ENCODE measurements around the gene S100PBP. TPM values are rescaled to one million over a fixed set of nuclear protein-coding genes. Genes with fewer than 3 reads are reported as not detected.
A peak's percentile ranks its signal among the peaks of the same experiment; 100 is the strongest.

Gene S100PBP
- total and polyA plus RNA-seq, 2 of the 13 experiments (the other 11 are each of a cell fraction or from before 2014, with no cell fraction given) = 20.4 to 26.1 TPM

GRCh38 chr1:32886004-32886827, 68.8 kb downstream of the S100PBP start, which contains the start of gene HPCA (continued):
- TF ChIP-seq TFAP4 (IDR thresholded peaks at IDR 0.05; ENCODE audit: borderline replicate concordance, low read depth) (no peak), SRY (CRISPR knock-in tag; IDR thresholded peaks at IDR 0.05) (peak; percentile 97), ZNF770 (CRISPR knock-in tag; IDR thresholded peaks at IDR 0.05) (peak; percentile 59), DBP (CRISPR knock-in tag; IDR thresholded peaks at IDR 0.05; ENCODE audit: not compliant biosample characterization) (peak; percentile 89), ZFP41 (CRISPR knock-in tag; IDR thresholded peaks at IDR 0.05; ENCODE audit: borderline replicate concordance) (peak; percentile 88; the same call in 1 of the 2 replicates), FOXC1 (CRISPR knock-in tag; IDR thresholded peaks at IDR 0.05; ENCODE audit: borderline replicate concordance) (peak; percentile 97; the same call in 1 of the 2 replicates), XBP1 (CRISPR knock-in tag; IDR thresholded peaks at IDR 0.05) (peak; percentile 96), ZNF251 (CRISPR knock-in tag; IDR thresholded peaks at IDR 0.05) (peak; percentile 83; the same call in 1 of the 2 replicates), FOXO1 (CRISPR knock-in tag; IDR thresholded peaks at IDR 0.05) (peak; percentile 78), ZNF747 (CRISPR knock-in tag; IDR thresholded peaks at IDR 0.05; ENCODE audit: borderline replicate concordance) (peak; percentile 84; the same call in 1 of the 2 replicates), ZNF552 (CRISPR knock-in tag; IDR thresholded peaks at IDR 0.05; ENCODE audit: borderline replicate concordance) (peak; percentile 58; the same call in 1 of the 2 replicates), ZFP91 (CRISPR knock-in tag; IDR thresholded peaks at IDR 0.05; ENCODE audit: borderline replicate concordance) (peak; percentile 69), DR1 (CRISPR knock-in tag; IDR thresholded peaks at IDR 0.05) (peak; percentile 50; the same call in 1 of the 2 replicates), ZNF180 (CRISPR knock-in tag; IDR thresholded peaks at IDR 0.05; ENCODE audit: borderline replicate concordance, low read depth) (peak; percentile 79; the same call in 1 of the 2 replicates), ZNF317 (CRISPR knock-in tag; IDR thresholded peaks at IDR 0.05) (peak; percentile 93), RFXANK (CRISPR knock-in tag; IDR thresholded peaks at IDR 0.05) (peak; percentile 95), UBTF (CRISPR knock-in tag; IDR thresholded peaks at IDR 0.05) (peak; percentile 60), NFIC (IDR thresholded peaks at IDR 0.05; ENCODE audit: low read length) (no peak), ADNP (CRISPR knock-in tag; IDR thresholded peaks at IDR 0.05) (no peak), SP2 (CRISPR knock-in tag; IDR thresholded peaks at IDR 0.05) (peak; percentile 31; the same call in 1 of the 2 replicates), BRCA1 (CRISPR knock-in tag; IDR thresholded peaks at IDR 0.05) (peak; percentile 95)
